Transverse colon (tissue), 4 donors: ENCODE measurements around the gene UMODL1. TPM values are rescaled to one million over a fixed set of nuclear protein-coding genes. Genes with fewer than 3 reads are reported as not detected.
A peak's percentile ranks its signal among the peaks of the same experiment; 100 is the strongest.

Source experiments
- DNase-seq: peaks from one replicate; pipeline ENCODE4 v3.0.0-alpha.2; 2019
- H3K27ac ChIP-seq, 4 donors: fragments of 200-600 bp; sonication (generic); 2 replicates each; pipeline ENCODE4 v1.5.1; 2016 to 2018; ENCODE audit warnings: inconsistent platforms in 4 of 4
- H3K27me3 ChIP-seq: fragments of 200-600 bp; sonication (generic); 2 replicates; pipeline ENCODE4 v1.5.1; 2017; ENCODE audit warnings: inconsistent platforms
- H3K36me3 ChIP-seq, 4 donors: fragments of 200-600 bp; sonication (generic); 2 replicates each; pipeline ENCODE4 v1.5.1; 2017 to 2019; ENCODE audit warnings: inconsistent platforms in 4 of 4
- H3K4me1 ChIP-seq, 4 donors: fragments of 200-600 bp; sonication (generic); 2 replicates each; pipeline ENCODE4 v1.5.1; 2017 to 2020; ENCODE audit warnings: inconsistent platforms in 4 of 4
- H3K4me3 ChIP-seq, 4 donors: fragments of 200-600 bp; sonication (generic); 1 replicate in 1 of 4; 2 replicates in 3 of 4; pipeline versions ENCODE4 v1.5.1 to v1.6.1; 2017 to 2019; ENCODE audit warnings: inconsistent platforms in 4 of 4
- H3K9me3 ChIP-seq, 2 donors: fragments of 200-600 bp; sonication (generic); 2 replicates each; pipeline ENCODE4 v1.5.1; 2017 to 2019; ENCODE audit warnings: inconsistent platforms in 2 of 2
- EP300 ChIP-seq: sonication (generic); formaldehyde crosslinking; IDR thresholded peaks from one replicate; pipeline ENCODE4 v1.6.1; 2017; ENCODE audit warnings: antibody characterized with exemption, low read depth
- POLR2A ChIP-seq: fragments of 450-650 bp; IDR thresholded peaks from one replicate; pipeline ENCODE4 v1.6.1; 2016; ENCODE audit warnings: antibody characterized with exemption, mild to moderate bottlenecking, moderate library complexity
- POLR2AphosphoS5 ChIP-seq, 3 donors: sonication (generic); formaldehyde crosslinking; IDR thresholded peaks; one replicate each; pipeline ENCODE4 v1.6.1; 2016; ENCODE audit warnings: antibody characterized with exemption in 3 of 3
- WGBS, 2 donors: methylation state at CpG; one replicate each; pipeline ENCODE4 v1.1.5; 2018; ENCODE audit warnings: low coverage in 1 of 2; 5-methylcytosine and 5-hydroxymethylcytosine counted together
- in situ Hi-C, 4 donors: fragments of 200-750 bp; cut with MboI; loops; one replicate each; pipeline versions ENCODE4 v1.15.0 to v1.15.1; 2017; ENCODE audit warnings: low sequenced_read_pairs in 3 of 4, low pct_ligation_motif_present in 1 of 4, low pct_unique_long_range_greater_than_20kb in 1 of 4
- intact Hi-C: fragments of 100-400 bp; cut with DNase I; formaldehyde crosslinking; loops from one replicate; pipeline ENCODE4 v1.15.1; 2023; ENCODE audit warnings: low total_unique reads
- total RNA-seq, 4 donors: library from RNA; depleted of rRNA; stranded (reverse); fragments of >200 nt; gene quantifications; one replicate each; pipeline ENCODE4 v1.1.0, GENCODE V29; 2016
- TF ChIP-seq, protein P1 (sequence below), 5 experiments: fragments of 200-600 bp in 3 of 5; fragments of 450-650 bp in 2 of 5; sonication (generic) in 3 of 5; IDR thresholded peaks; 1 replicate in 2 of 5; 2 replicates in 3 of 5; pipeline ENCODE4 v1.5.1; 2016 to 2017; ENCODE audit warnings: antibody characterized with exemption in 5 of 5, inconsistent platforms in 3 of 5, mild to moderate bottlenecking in 2 of 5, moderate library complexity in 1 of 5

UMODL1 gene
- total RNA-seq, 4 donors from 2014 or later: 0.16 to 3.2 (median 0.68) TPM; not detected in 1

DNA sequence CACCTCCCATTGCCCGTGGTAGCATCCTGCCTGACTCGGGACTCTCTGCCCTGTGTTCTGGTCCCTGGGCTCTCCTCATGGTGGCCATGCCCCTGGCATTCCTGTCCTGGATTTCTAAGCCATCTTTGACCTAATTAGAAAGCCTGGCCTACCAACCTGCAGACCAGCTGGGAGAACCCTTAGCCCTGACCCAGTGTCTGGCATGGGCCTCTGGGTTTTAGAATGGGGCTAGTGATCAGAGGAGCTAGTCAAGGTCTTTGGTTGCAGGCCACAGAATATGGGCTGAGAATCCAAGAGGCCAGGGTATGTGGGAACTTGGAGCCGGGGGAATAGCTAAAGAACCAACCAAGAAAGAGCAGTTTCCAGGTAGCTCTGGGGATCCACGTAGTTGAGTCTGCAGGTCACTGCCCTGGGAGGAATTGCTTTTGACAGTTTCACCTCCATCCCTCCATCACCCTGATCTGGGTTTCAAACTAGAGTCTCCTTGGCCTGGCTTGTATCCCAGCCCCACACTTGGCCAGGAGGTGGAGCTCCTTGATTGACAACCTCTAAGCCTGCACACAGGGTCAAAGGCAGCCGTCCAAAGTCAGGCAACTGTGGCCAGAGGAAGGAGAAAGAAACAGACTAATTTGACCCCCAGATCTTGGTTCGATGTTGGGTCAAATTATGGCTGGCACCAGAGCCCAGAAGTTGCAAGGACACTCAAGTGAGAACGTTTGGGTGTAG lies 93.1 kb downstream of the UMODL1 start:
- DNase-seq: peak; percentile 83
- WGBS, 2 donors: 50 to 94% methylated on average over 2 to 7 of the region's 7 CpGs
- H3K4me3 ChIP-seq: no peak overlapping the region
- H3K36me3 ChIP-seq: no peaks in the 10 kb centered on the region
- no peaks in the 10 kb centered on the region for H3K27me3 ChIP-seq
- no peaks in the 10 kb centered on the region for H3K9me3 ChIP-seq
- peak overlapping the region; percentile 61 to 80 (median 74) for H3K27ac ChIP-seq
- TF ChIP-seq EP300: no peak
- TF ChIP-seq POLR2AphosphoS5 (IDR thresholded peaks at IDR 0.05): no peak
- TF ChIP-seq, protein P1, sequence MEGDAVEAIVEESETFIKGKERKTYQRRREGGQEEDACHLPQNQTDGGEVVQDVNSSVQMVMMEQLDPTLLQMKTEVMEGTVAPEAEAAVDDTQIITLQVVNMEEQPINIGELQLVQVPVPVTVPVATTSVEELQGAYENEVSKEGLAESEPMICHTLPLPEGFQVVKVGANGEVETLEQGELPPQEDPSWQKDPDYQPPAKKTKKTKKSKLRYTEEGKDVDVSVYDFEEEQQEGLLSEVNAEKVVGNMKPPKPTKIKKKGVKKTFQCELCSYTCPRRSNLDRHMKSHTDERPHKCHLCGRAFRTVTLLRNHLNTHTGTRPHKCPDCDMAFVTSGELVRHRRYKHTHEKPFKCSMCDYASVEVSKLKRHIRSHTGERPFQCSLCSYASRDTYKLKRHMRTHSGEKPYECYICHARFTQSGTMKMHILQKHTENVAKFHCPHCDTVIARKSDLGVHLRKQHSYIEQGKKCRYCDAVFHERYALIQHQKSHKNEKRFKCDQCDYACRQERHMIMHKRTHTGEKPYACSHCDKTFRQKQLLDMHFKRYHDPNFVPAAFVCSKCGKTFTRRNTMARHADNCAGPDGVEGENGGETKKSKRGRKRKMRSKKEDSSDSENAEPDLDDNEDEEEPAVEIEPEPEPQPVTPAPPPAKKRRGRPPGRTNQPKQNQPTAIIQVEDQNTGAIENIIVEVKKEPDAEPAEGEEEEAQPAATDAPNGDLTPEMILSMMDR (IDR thresholded peaks at IDR 0.05): peak; percentile 47 to 81 (median 57)
- no peak for TF ChIP-seq POLR2A
- in situ Hi-C loops (loop anchor here in 1 of 4 donors (25.0 kb wide), 1 partner anchor 298 kb away; no protein-coding TSS in a partner anchor), intact Hi-C loops (loop anchor here (5.0 kb wide), 1 partner anchor 93 kb away; no protein-coding TSS in a partner anchor)
- peaks cover 0 to 23% (median 10%) of the 10 kb centered on the region in 4 donors for H3K4me1 ChIP-seq

DNA sequence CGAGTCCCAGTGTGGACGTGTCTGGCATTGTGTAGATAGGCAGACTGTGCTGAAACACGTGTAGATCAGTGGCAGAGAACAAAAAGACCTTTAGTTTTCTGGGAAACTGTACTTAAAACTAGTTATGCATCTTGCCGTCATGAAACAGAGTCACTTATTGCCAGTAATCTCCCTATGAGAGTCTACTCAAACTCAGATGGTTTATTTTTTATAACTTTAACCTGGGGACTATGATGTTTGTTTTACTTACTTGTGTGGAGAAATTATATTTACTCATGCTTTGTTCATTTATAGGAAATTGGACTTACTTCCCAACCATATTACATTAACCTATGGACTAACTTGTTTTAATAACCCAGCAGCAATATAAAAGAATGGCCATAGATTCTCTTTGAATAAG lies 93.7 kb downstream of the UMODL1 start:
- 39 to 55% methylated on average over 3 to 4 of the region's 4 CpGs for WGBS, 2 donors
- Histone ChIP-seq H3K4me3 (no peak overlapping the region), H3K9me3 (no peaks in the 10 kb centered on the region), H3K36me3 (no peaks in the 10 kb centered on the region), H3K27ac (peak overlapping the region; percentile 61 to 80 (median 74)), H3K4me1 (peaks cover 0 to 25% (median 13%) of the 10 kb centered on the region in 4 donors), H3K27me3 (no peaks in the 10 kb centered on the region)
- no peak for TF ChIP-seq POLR2A
- TF ChIP-seq, protein P1 (IDR thresholded peaks at IDR 0.05): no peak
- no peak for TF ChIP-seq POLR2AphosphoS5 (IDR thresholded peaks at IDR 0.05)
- TF ChIP-seq EP300: no peak
- DNase-seq: no peak
- intact Hi-C loops: loop anchor here (5.0 kb wide), 1 partner anchor 92 kb away; no protein-coding TSS in a partner anchor
- in situ Hi-C loops: loop anchor here in 1 of 4 donors (25.0 kb wide), 1 partner anchor 297 kb away; no protein-coding TSS in a partner anchor

DNA sequence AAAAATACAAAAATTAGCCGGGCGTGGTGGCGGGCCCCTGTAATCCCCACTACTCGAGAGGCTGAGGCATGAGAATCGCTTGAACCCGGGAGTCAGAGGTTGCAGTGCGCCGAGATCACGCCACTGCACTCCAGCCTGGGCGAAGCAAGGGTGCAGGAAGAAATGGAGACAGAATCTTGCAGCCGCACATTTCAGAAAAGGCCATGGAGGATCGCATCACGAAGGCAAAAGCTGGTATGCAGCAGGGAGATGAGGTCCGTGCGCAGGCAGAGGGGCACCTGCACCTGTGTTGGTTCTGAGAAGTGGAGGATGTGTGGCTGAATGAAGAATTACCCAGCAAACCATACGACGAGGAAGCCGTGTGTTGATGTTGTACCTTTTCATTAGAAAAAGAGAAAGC lies 94.8 kb downstream of the UMODL1 start:
- no peaks in the 10 kb centered on the region for H3K36me3 ChIP-seq
- H3K9me3 ChIP-seq: no peaks in the 10 kb centered on the region
- TF ChIP-seq POLR2AphosphoS5 (IDR thresholded peaks at IDR 0.05): no peak
- in situ Hi-C loops: loop anchor here in 1 of 4 donors (25.0 kb wide), 1 partner anchor 296 kb away; no protein-coding TSS in a partner anchor
- H3K27me3 ChIP-seq: no peaks in the 10 kb centered on the region
- DNase-seq: no peak
- intact Hi-C loops: no loop called here
- no peak overlapping the region for H3K4me3 ChIP-seq
- H3K27ac ChIP-seq: peak overlapping the region in 2 of 4 donors; percentile 80
- peaks cover 0 to 36% (median 23%) of the 10 kb centered on the region in 4 donors for H3K4me1 ChIP-seq
- WGBS, 2 donors: 93 to 96% methylated on average over 5 to 18 of the region's 18 CpGs

DNA sequence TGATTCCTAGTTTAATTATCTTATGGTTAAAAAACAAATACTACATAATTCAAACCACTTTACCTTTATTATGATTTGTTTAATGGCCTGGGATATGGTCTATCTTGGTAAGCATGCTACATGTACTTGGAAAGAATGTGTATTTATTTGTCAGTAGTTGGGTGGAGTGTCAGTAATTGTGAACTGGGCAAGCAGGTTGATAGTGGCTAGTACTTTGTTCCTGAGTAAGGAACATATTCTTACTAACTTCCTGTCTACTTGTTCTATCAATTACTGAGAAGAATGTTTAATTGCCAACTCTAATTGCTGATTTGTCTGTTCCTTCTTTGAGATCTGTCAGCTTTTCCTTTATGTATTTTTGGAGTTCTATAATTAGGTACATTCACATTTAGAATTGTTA lies 98.6 kb downstream of the UMODL1 start:
- Histone ChIP-seq H3K4me1 (peaks cover 0 to 32% (median 23%) of the 10 kb centered on the region in 4 donors), H3K27ac (peak overlapping the region; percentile 79 to 85 (median 82)), H3K36me3 (no peaks in the 10 kb centered on the region), H3K4me3 (no peak overlapping the region), H3K9me3 (no peaks in the 10 kb centered on the region), H3K27me3 (no peaks in the 10 kb centered on the region)
- in situ Hi-C loops (loop anchor here in 1 of 4 donors (25.0 kb wide), 1 partner anchor 293 kb away; no protein-coding TSS in a partner anchor), intact Hi-C loops (no loop called here)
- no peak for DNase-seq
- no peak for TF ChIP-seq EP300
- TF ChIP-seq POLR2AphosphoS5 (IDR thresholded peaks at IDR 0.05): peak in 1 of 3 donors; percentile 41
- TF ChIP-seq POLR2A: no peak
- TF ChIP-seq, protein P1 (IDR thresholded peaks at IDR 0.05): no peak
